Activated CD4-positive, CD25-positive, alpha-beta regulatory T cell treated with anti-CD3 and anti-CD28 coated beads, Interleukin-2, amount 50 U/mL, for 16 hours (primary cell): ENCODE data around the gene PRDM2.

Experiments used
- DNase-seq: peaks from one replicate; pipeline ENCODE4 v3.0.0-alpha.2; 2020; ENCODE audit warnings: low read depth, low spot score

PRDM2 gene

GRCh38 chr1:13792419-13792818 is 92.4 kb downstream of the PRDM2 start:
- no peak for DNase-seq

GRCh38 chr1:13793088-13793730 is 93.2 kb downstream of the PRDM2 start:
- no peak for DNase-seq

- DNase-seq, result no peak
Measured at GRCh38 chr1:13794231-13795187, 94.5 kb downstream of the PRDM2 start.

GRCh38 chr1:13797397-13797796 is 97.4 kb downstream of the PRDM2 start:
- no peak for DNase-seq

GRCh38 chr1:13798120-13798519 is 98.1 kb downstream of the PRDM2 start:
- DNase-seq, result no peak

- DNase-seq, result no peak
Measured at GRCh38 chr1:13799502-13800283, 99.7 kb downstream of the PRDM2 start.

GRCh38 chr1:13801232-13801631 is 101.2 kb downstream of the PRDM2 start:
- no peak for DNase-seq

DNA sequence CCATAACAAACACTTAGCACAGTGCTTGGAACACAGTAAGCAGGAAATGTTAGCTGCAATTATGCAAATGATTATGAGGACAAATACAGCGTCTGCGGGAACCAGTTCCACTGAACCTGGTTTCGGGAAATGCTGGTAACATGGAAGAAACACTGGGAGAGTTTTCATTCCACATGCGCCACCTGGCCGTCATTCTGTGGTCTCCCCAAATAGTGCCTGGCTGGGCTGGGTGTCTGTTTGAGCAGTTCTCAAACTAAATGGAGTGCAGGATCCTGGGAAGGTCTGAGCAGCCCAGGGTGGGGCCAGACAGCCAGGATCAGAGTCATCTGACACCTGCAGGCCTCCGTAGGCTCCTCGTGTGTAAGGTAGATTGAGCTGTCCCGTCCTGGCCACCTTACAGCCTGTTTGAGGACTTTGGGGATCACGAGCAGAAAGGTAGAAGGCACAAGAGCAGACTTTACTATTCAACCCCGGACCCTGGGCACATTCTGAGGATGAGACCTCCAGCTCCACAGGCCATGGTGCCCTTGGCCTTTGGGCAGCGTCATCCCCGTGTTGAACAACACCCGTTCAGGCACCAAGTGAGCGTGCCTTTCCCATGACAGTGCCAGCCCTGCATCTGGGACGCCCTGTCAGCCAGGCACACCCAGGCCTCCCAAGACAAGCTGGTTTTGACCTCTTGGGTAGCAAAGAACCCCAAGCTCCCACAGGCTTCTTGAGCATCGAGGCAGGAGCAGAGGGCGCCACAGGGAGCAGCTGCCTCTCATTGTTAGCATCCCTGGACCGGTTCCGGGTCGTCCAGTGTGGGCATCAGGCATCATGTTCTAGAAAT is 101.9 kb downstream of the PRDM2 start:
- no peak for DNase-seq

GRCh38 chr1:13802782-13803545 is 103.0 kb downstream of the PRDM2 start:
- no peak for DNase-seq

DNA sequence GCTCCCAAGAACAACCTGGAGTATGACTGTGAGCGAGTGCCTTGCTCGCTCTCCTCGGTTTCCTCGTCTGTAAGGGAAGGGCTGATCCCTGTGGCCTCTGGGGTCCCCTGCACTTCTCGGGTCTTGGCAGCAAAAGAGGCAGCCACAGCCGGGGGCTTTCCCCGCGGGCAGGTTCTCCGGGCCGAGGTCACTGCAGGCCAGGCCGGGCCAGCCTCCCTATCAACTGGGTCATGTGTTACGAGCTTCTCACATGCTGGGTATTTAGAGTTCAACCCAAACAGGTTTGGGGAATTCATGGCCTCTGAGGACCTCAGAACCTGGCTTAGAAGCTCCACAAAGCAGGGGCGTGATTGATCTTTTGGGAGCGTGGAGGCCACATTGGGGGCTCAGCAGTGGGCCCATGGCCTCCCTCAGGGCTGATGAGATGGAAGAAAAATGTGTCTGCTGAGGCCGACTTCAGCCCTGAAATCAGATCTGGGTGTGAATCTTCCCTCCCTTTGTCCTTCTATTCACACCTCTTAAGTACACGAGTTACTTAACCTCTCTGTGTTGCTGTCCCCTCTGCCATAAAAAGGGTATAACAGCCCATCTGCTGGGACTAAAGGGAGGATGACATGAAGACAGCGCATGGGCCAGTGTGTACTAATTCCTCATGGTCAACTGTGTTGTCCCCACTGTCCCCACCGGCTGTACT is 103.7 kb downstream of the PRDM2 start:
- DNase-seq, result no peak

DNA sequence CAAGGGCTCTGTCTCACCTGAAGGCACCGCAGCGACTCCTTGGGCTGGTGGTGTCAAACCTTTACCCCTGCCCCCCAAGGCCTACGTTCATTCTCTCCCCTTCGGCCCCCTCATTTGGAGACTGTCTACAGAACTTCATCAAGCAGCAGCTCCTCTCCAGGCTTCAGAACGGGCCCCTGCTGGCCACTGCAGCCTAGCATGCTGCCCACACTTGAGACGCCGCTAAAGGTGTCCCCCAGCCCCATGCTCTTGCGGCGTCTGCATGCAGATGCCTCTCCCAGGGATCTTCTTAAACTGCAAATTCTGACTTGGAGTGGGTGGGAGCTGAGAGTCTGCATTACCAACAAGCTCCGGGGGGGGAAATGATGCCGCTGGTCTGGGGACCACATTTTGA is 104.2 kb downstream of the PRDM2 start:
- no peak for DNase-seq

DNA sequence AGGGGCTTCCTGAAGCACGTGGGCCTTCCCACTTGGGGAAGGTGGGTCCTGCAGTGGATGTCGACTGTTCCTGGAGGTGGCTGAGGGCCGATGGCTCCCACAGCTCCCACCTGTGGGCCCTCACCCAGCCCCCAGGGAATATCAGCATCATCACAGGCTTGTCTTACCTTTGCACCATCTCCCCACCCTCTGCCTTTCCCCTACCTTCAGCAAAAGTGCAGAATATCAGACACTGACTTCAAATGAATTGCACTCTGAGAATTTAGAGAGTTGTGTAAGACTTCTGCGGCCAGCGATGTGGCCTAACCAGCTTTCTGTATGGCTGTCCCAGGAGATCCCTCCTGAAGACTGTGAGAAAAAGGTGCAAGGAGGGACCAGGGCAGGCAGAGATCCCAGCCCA is 105.4 kb downstream of the PRDM2 start:
- DNase-seq, result no peak

- DNase-seq, result no peak
Measured at GRCh38 chr1:13806108-13806507, 106.1 kb downstream of the PRDM2 start.

GRCh38 chr1:13807209-13807608 is 107.2 kb downstream of the PRDM2 start:
- DNase-seq, result no peak

- DNase-seq, result no peak
Measured at GRCh38 chr1:13808729-13809131, 108.7 kb downstream of the PRDM2 start.

GRCh38 chr1:13809461-13810159 is 109.6 kb downstream of the PRDM2 start:
- DNase-seq, result no peak

GRCh38 chr1:13812456-13813397 is 112.7 kb downstream of the PRDM2 start:
- no peak for DNase-seq

DNA sequence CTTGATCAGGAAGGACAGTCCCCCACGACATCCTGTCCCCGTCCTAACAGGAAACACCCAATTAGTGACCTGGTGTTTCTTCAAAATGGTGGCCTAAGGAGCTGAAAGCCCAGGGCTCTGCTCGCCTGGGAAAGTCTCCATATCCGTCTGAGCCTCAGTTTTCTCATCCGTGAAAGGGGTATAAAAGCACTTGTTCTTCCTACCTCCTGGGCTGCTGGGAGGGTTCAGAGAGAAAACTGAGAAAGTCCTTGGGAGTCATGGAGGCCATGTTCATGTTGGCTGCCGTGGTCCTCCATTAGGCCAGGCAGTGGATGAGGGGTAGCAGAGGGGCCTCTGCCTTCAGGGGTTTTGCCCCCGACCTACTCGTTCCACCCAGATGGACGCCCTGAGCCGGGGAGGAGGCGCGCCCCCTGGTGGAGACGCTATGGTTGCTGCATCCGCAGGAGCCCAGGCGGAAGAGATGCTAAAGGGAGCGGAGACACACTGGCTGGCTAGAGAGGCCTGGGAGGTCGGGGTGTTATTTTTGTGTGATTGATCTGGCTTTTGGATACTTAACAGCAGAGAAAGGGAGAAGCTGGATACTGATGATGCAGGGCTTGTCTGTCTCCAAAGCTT is 113.5 kb downstream of the PRDM2 start:
- DNase-seq, result peak; percentile 26
